Lower lobe of right lung (tissue), 2 donors: ENCODE results near the gene TLK2. TPM values are rescaled to one million over a fixed set of nuclear protein-coding genes. Genes with fewer than 3 reads are reported as not detected.

Experiments
- ATAC-seq, 2 donors: fragments of 200-7000 bp; cut with Tn5 transposase; one replicate each; pipeline ENCODE4 v1.9.1; 2020 to 2022; ENCODE audit warnings: mild to moderate bottlenecking in 2 of 2, moderate library complexity in 2 of 2
- DNase-seq: peaks from one replicate; pipeline ENCODE4 v3.0.0-alpha.2; 2020
- H3K27ac ChIP-seq: fragments of 200-600 bp; one replicate; pipeline ENCODE4 v1.8.0; 2022
- H3K27me3 ChIP-seq: fragments of 200-600 bp; one replicate; pipeline ENCODE4 v1.8.0; 2022; ENCODE audit warnings: low read depth
- H3K36me3 ChIP-seq: fragments of 200-600 bp; one replicate; pipeline ENCODE4 v1.8.0; 2022; ENCODE audit warnings: mild to moderate bottlenecking
- H3K4me1 ChIP-seq: fragments of 200-600 bp; one replicate; pipeline ENCODE4 v1.8.0; 2022
- H3K4me3 ChIP-seq: fragments of 200-600 bp; one replicate; pipeline ENCODE4 v1.8.0; 2022; ENCODE audit warnings: mild to moderate bottlenecking
- H3K9me3 ChIP-seq: fragments of 200-600 bp; one replicate; pipeline ENCODE4 v1.8.0; 2022
- intact Hi-C: fragments of 100-400 bp; cut with DNase I; formaldehyde crosslinking; loops from one replicate; pipeline ENCODE4 v1.11.0; 2022
- total RNA-seq: library from RNA; stranded (reverse); fragmentation: NEBNext Ultra II Directional; extraction: Animal tissue kit (Norgen Biotek cat#: 25700); gene quantifications from one replicate; pipeline ENCODE4 v1.2.1, GENCODE V29; 2021
- TF ChIP-seq, protein P1 (sequence below): fragments of 200-600 bp; IDR thresholded peaks from one replicate; pipeline ENCODE4 v1.8.0; 2022; ENCODE audit warnings: antibody characterized with exemption, mild to moderate bottlenecking
- donor health status: DM: no; HTN: yes; CAD: no; lungs with severe emphysema.

The TLK2 gene
- total RNA-seq, 1 donor from 2014 or later = 41.5 TPM

GRCh38 chr17:62562656-62563055 lies 84.0 kb downstream of the TLK2 start:
- Histone ChIP-seq H3K36me3 (peaks cover 46% of the 10 kb centered on the region), H3K4me3 (no peak overlapping the region), H3K27ac (no peak overlapping the region), H3K27me3 (no peaks in the 10 kb centered on the region), H3K4me1 (no peaks in the 10 kb centered on the region), H3K9me3 (no peaks in the 10 kb centered on the region)
- DNase-seq (no peak), ATAC-seq (no peak)
- intact Hi-C loops = no loop called here
- TF ChIP-seq, protein P1, sequence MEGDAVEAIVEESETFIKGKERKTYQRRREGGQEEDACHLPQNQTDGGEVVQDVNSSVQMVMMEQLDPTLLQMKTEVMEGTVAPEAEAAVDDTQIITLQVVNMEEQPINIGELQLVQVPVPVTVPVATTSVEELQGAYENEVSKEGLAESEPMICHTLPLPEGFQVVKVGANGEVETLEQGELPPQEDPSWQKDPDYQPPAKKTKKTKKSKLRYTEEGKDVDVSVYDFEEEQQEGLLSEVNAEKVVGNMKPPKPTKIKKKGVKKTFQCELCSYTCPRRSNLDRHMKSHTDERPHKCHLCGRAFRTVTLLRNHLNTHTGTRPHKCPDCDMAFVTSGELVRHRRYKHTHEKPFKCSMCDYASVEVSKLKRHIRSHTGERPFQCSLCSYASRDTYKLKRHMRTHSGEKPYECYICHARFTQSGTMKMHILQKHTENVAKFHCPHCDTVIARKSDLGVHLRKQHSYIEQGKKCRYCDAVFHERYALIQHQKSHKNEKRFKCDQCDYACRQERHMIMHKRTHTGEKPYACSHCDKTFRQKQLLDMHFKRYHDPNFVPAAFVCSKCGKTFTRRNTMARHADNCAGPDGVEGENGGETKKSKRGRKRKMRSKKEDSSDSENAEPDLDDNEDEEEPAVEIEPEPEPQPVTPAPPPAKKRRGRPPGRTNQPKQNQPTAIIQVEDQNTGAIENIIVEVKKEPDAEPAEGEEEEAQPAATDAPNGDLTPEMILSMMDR = no peak

DNA sequence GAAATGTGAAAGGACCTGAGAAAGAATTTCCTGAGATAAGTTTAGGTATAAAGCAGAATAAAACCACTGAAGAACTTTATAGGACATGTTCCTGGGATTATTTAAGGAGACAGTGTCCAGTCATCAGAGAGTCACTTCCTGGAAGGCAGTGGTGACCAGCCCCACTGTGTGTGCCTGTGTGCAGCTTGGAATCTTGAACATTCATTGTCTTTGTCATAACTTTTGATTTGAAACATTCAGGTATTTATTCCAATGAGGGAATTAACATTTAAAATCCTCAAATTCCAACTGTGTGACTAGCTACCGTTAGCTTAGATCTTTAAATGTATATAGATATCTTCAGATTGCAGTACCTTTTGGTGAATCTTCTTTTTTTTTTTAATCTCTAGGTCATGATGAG lies 87.2 kb downstream of the TLK2 start:
- H3K9me3 ChIP-seq = no peaks in the 10 kb centered on the region
- peaks cover 61% of the 10 kb centered on the region for H3K36me3 ChIP-seq
- TF ChIP-seq, protein P1 = no peak
- H3K4me3 ChIP-seq = no peak overlapping the region
- no peak overlapping the region for H3K27ac ChIP-seq
- no peaks in the 10 kb centered on the region for H3K4me1 ChIP-seq
- DNase-seq = no peak
- ATAC-seq = no peak
- intact Hi-C loops = no loop called here
- no peaks in the 10 kb centered on the region for H3K27me3 ChIP-seq

DNA sequence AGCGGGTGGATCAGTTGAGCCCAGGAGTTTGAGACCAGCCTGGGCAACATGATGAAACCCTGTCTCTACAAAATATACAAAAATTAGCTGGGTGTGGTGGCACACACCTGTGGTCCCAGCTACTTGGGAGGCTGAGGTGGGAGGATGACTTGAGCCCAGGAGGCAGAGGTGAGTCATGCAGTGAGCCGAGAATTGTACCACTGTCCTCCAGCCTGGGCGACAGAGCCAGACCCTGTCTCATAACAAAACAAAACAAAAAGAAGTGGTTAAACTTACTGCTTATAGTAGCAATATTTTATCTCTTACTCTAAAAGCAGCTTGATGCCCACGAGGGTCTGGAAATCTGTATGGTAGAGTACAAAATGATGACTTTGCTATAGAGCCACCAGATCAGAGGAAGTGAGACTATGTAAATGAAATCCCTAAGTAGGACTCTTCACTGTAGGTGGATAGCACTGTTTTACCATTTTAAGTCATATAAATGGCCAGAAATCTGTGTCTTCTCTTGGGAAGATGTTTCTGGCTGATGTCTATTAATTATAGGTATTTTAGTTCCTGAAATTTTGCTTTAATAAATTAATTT lies 88.5 kb downstream of the TLK2 start:
- Histone ChIP-seq H3K4me3 (no peak overlapping the region), H3K4me1 (no peaks in the 10 kb centered on the region), H3K36me3 (peaks cover 64% of the 10 kb centered on the region), H3K27ac (no peak overlapping the region), H3K27me3 (no peaks in the 10 kb centered on the region), H3K9me3 (no peaks in the 10 kb centered on the region)
- no peak for DNase-seq
- TF ChIP-seq, protein P1 = no peak
- ATAC-seq = no peak
- intact Hi-C loops = no loop called here

- TF ChIP-seq, protein P1 = no peak
- no peaks in the 10 kb centered on the region for H3K9me3 ChIP-seq
- intact Hi-C loops = no loop called here
- no peak for DNase-seq
- H3K27ac ChIP-seq = no peak overlapping the region
- H3K27me3 ChIP-seq = no peaks in the 10 kb centered on the region
- no peaks in the 10 kb centered on the region for H3K4me1 ChIP-seq
- ATAC-seq = no peak
- H3K4me3 ChIP-seq = no peak overlapping the region
- H3K36me3 ChIP-seq = peaks cover 72% of the 10 kb centered on the region
Measured at GRCh38 chr17:62572488-62572887, 93.9 kb downstream of the TLK2 start.

- Histone ChIP-seq H3K36me3 (peaks cover 77% of the 10 kb centered on the region), H3K27ac (no peak overlapping the region), H3K9me3 (no peaks in the 10 kb centered on the region), H3K27me3 (no peaks in the 10 kb centered on the region), H3K4me3 (no peak overlapping the region), H3K4me1 (no peaks in the 10 kb centered on the region)
- intact Hi-C loops = no loop called here
- no peak for DNase-seq
- ATAC-seq = no peak
- TF ChIP-seq, protein P1 = no peak
Measured at GRCh38 chr17:62572888-62573401, 94.3 kb downstream of the TLK2 start.
